OCI-LY7 (cell line): ENCODE results near the gene MTERF4.
"Not testable (repeated sequence)": the region's sequence is repeated elsewhere in the genome, so short reads cannot be mapped to it uniquely, and the experiment has no call there.

Experiments
- CTCF ChIP-seq: fragments of 200-600 bp; sonication (generic); conservative IDR thresholded peaks from 2 replicates; pipeline ENCODE4 v1.5.1; 2014; ENCODE audit warnings: mild to moderate bottlenecking, antibody characterized with exemption, low read length, moderate library complexity, mixed read lengths
- EZH2phosphoT487 ChIP-seq: fragments of 200-600 bp; sonication (generic); IDR thresholded peaks from 2 replicates; pipeline ENCODE4 v1.6.1; 2018; ENCODE audit warnings: low read depth, borderline replicate concordance, mild to moderate bottlenecking, mixed run types, antibody characterized with exemption, low read length, moderate library complexity, mixed read lengths

GRCh38 chr2:241104611-241105010, 2.5 kb upstream of the MTERF4 start:
- TF ChIP-seq CTCF, EZH2phosphoT487: not testable (repeated sequence)
